Fibroblast of villous mesenchyme (primary cell): ENCODE results near the gene DLX2. TPM values are rescaled to one million over a fixed set of nuclear protein-coding genes. Genes with fewer than 3 reads are reported as not detected.
"Not testable (repeated sequence)": the region's sequence is repeated elsewhere in the genome, so short reads cannot be mapped to it uniquely, and the experiment has no call there.

Source experiments
- DNase-seq: peaks from one replicate; pipeline ENCODE4 v3.0.0-alpha.2; 2010; ENCODE audit warnings: low read depth
- H3K4me3 ChIP-seq: 2 replicates; pipeline ENCODE4 v1.5.1; 2011; ENCODE audit warnings: low read depth, mild to moderate bottlenecking, low read length
- CTCF ChIP-seq: IDR thresholded peaks from 2 replicates; pipeline ENCODE4 v1.5.1; 2012; ENCODE audit warnings: low read depth, mild to moderate bottlenecking, low read length; ENCODE audit not compliant: insufficient read depth
- total RNA-seq: library from RNA; depleted of rRNA; stranded (reverse); fragments of >200 nt; gene quantifications from 2 replicates; pipeline ENCODE4 v1.2.3, GENCODE V29; 2012

DLX2 gene
- total RNA-seq, 1 donor, result under 0.01 TPM

GRCh38 chr2:172116107-172116506 is 13.4 kb upstream of the DLX2 start:
- no peak for DNase-seq
- H3K4me3 ChIP-seq, result no peak overlapping the region
- no peak for TF ChIP-seq CTCF

- no peak for TF ChIP-seq CTCF
- no peak overlapping the region for H3K4me3 ChIP-seq
- no peak for DNase-seq
These were observed 11.9 kb upstream of the DLX2 start for GRCh38 chr2:172114579-172114978.

- not testable (repeated sequence) for H3K4me3 ChIP-seq, DNase-seq
These were observed 11.5 kb upstream of the DLX2 start for GRCh38 chr2:172114176-172114575.

- DNase-seq, result peak; percentile 61
- no peak overlapping the region for H3K4me3 ChIP-seq
- peak; percentile 41 for TF ChIP-seq CTCF
These were observed 10.9 kb upstream of the DLX2 start for GRCh38 chr2:172113617-172114016.

- TF ChIP-seq CTCF, result no peak
- DNase-seq, result no peak
- no peak overlapping the region for H3K4me3 ChIP-seq
These were observed 7.5 kb upstream of the DLX2 start for GRCh38 chr2:172109988-172110811.

- no peak for DNase-seq
- H3K4me3 ChIP-seq, result no peak overlapping the region
- TF ChIP-seq CTCF, result no peak
These were observed 6.7 kb upstream of the DLX2 start for GRCh38 chr2:172109256-172109987.

- no peak for DNase-seq
- H3K4me3 ChIP-seq, result no peak overlapping the region
- no peak for TF ChIP-seq CTCF
These were observed 5.9 kb upstream of the DLX2 start for GRCh38 chr2:172108587-172108930.
